ENCODE results near the gene PTPRN2.

PTPRN2 gene

DNA sequence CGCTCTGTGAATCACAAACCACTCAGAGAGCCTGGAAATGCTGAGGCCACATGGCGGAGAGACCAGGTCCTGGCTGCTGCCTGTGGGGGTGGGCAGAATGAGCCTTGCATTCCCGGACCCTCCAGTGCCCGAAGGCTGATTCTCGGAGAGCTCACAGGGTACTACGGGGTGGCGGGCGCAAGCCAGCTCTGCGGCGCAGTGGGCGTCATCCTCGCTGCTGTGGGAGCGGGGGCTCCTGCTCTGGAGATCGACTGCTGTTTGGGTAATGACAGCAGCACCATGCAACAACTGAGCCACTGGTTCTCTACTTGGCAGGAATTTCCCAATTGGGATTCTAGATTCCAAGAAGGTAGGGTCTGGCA, 108.0 kb downstream of the PTPRN2 start:
- Histone ChIP-seq H3K27ac (replicated peaks; ENCODE audit: low read length) (no peak overlapping the region), H3K79me1 (ENCODE audit: low read depth, low read length) (no peaks in the 10 kb centered on the region), H3K18ac (ENCODE audit: low read length) (no peak overlapping the region), H3K9ac (ENCODE audit: low read depth, low read length, poor library complexity) (no peak overlapping the region), H2BK120ac (ENCODE audit: low read depth, low read length) (no peak overlapping the region), H2BK12ac (ENCODE audit: low read length) (no peak overlapping the region), H3K14ac (ENCODE audit: low read length) (peak overlapping the region; percentile 47), H3K27me3 (ENCODE audit: control insufficient read depth in 3 of 3, insufficient read depth in 3 of 3, low read depth in 1 of 3, low read length in 3 of 3) (no peaks in the 10 kb centered on the region), H3K4ac (ENCODE audit: low read length) (no peak overlapping the region), H3K9me3 (replicated peaks in 1 of 2; ENCODE audit: control insufficient read depth in 2 of 2, insufficient read depth in 1 of 2, low read depth in 1 of 2, low read length in 2 of 2) (peaks cover 0 to 4% of the 10 kb centered on the region in 2 donors), H2BK5ac (ENCODE audit: low read length) (no peak overlapping the region), H3K23ac (ENCODE audit: low read depth, low read length, poor library complexity) (no peak overlapping the region), H3K4me2 (ENCODE audit: insufficient read depth, low read length, poor library complexity, severe bottlenecking) (no peak overlapping the region), H2BK15ac (ENCODE audit: low read length) (no peak overlapping the region), H4K8ac (ENCODE audit: low read depth, low read length) (no peak overlapping the region), H3K36me3 (replicated peaks in 1 of 2; ENCODE audit: control insufficient read depth in 2 of 2, insufficient read depth in 2 of 2, low read length in 2 of 2) (no peaks in the 10 kb centered on the region), H3K4me3 (ENCODE audit: low read length in 2 of 2) (no peak overlapping the region), H2AK5ac (ENCODE audit: low read depth, low read length) (peak overlapping the region; percentile 56), H2AFZ (ENCODE audit: low read length) (no peak overlapping the region), H3K4me1 (ENCODE audit: control insufficient read depth in 2 of 2, insufficient read depth in 1 of 2, low read depth in 1 of 2, low read length in 2 of 2) (no peaks in the 10 kb centered on the region), H4K91ac (ENCODE audit: low read depth, low read length, poor library complexity) (no peak overlapping the region)
- DNase-seq (ENCODE audit: low spot score) = no peak
- WGBS, 2 donors (ENCODE audit: extremely low coverage in 2 of 2, insufficient read length in 2 of 2, insufficient replicate concordance in 1 of 2) = no CpG with 5 or more reads among the region's 14 CpGs

DNA sequence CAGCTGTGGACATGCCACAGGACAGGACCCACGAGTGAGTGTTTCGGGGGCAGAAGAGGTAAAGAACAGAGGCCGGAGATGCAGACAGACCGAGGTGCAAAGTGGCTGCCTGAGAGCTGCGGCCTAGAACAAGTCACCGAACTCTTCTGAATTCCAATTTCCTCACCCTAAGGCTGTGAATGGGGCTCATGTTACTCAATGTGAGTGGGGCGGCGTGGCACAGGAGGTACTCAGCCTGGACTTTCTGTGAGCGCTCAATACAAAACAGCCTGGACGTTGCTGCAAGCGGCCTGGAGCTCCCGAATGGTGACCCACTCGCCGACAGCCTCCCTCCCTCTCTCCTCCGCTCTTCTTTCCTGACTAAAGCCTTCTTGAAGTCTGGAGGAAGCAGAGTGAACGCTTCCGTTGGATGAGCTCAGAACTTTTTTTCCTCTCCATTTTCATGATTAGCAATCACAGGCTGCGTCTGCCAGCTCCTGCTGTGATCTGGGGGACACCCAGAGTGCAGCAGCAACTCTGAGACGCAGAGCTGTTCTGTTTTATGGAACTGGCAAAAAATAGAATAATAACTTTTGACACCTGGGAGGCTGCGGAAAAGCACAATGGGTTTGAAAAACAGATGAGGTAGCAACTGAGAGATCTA, 108.5 kb downstream of the PTPRN2 start:
- no peaks in the 10 kb centered on the region for H3K36me3 ChIP-seq (replicated peaks in 1 of 2; ENCODE audit: control insufficient read depth in 2 of 2, insufficient read depth in 2 of 2, low read length in 2 of 2)
- no peak overlapping the region for H2BK15ac ChIP-seq (ENCODE audit: low read length)
- no peaks in the 10 kb centered on the region for H3K27me3 ChIP-seq (ENCODE audit: control insufficient read depth in 3 of 3, insufficient read depth in 3 of 3, low read depth in 1 of 3, low read length in 3 of 3)
- peak overlapping the region; percentile 22 for H3K9ac ChIP-seq (ENCODE audit: low read depth, low read length, poor library complexity)
- no peak overlapping the region for H2BK5ac ChIP-seq (ENCODE audit: low read length)
- H4K8ac ChIP-seq (ENCODE audit: low read depth, low read length) = no peak overlapping the region
- no CpG with 5 or more reads among the region's 20 CpGs for WGBS, 2 donors (ENCODE audit: extremely low coverage in 2 of 2, insufficient read length in 2 of 2, insufficient replicate concordance in 1 of 2)
- H3K23ac ChIP-seq (ENCODE audit: low read depth, low read length, poor library complexity) = no peak overlapping the region
- H3K27ac ChIP-seq (replicated peaks; ENCODE audit: low read length) = no peak overlapping the region
- no peak overlapping the region for H2AFZ ChIP-seq (ENCODE audit: low read length)
- no peak overlapping the region for H3K4me2 ChIP-seq (ENCODE audit: insufficient read depth, low read length, poor library complexity, severe bottlenecking)
- no peak for DNase-seq (ENCODE audit: low spot score)
- no peaks in the 10 kb centered on the region for H3K79me1 ChIP-seq (ENCODE audit: low read depth, low read length)
- H3K4me3 ChIP-seq (ENCODE audit: low read length in 2 of 2) = no peak overlapping the region
- H2BK12ac ChIP-seq (ENCODE audit: low read length) = no peak overlapping the region
- H3K14ac ChIP-seq (ENCODE audit: low read length) = no peak overlapping the region
- H4K91ac ChIP-seq (ENCODE audit: low read depth, low read length, poor library complexity) = no peak overlapping the region
- H3K18ac ChIP-seq (ENCODE audit: low read length) = no peak overlapping the region
- H3K4me1 ChIP-seq (ENCODE audit: control insufficient read depth in 2 of 2, insufficient read depth in 1 of 2, low read depth in 1 of 2, low read length in 2 of 2) = no peaks in the 10 kb centered on the region
- H2BK120ac ChIP-seq (ENCODE audit: low read depth, low read length) = no peak overlapping the region
- H3K4ac ChIP-seq (ENCODE audit: low read length) = no peak overlapping the region
- H2AK5ac ChIP-seq (ENCODE audit: low read depth, low read length) = peak overlapping the region; percentile 56
- H3K9me3 ChIP-seq (replicated peaks in 1 of 2; ENCODE audit: control insufficient read depth in 2 of 2, insufficient read depth in 1 of 2, low read depth in 1 of 2, low read length in 2 of 2) = peaks cover 0 to 4% of the 10 kb centered on the region in 2 donors

DNA sequence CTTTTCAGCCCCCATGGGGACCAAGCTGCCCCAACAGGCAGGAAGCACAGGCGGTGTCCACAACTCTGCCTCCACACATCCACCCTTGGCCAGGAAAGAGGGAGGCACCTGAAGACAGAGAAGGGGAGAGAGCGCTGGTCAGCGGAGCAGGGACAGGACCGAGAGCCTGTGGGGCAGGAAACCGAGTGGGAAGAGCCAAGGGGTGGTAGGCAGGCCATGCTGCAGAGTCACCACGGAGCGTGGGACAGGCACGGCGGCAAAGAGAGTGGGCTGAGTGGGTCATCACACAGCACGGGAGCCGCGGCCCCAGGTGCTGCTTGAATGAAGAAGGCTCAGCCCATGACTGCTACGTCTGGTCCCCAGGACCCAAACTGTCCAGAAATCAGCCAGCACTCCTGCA, 109.8 kb downstream of the PTPRN2 start:
- no CpG with 5 or more reads among the region's 13 CpGs for WGBS, 2 donors (ENCODE audit: extremely low coverage in 2 of 2, insufficient read length in 2 of 2, insufficient replicate concordance in 1 of 2)
- Histone ChIP-seq H2BK15ac (ENCODE audit: low read length) (peak overlapping the region; percentile 44), H4K91ac (ENCODE audit: low read depth, low read length, poor library complexity) (no peak overlapping the region), H3K4ac (ENCODE audit: low read length) (peak overlapping the region; percentile 44), H3K18ac (ENCODE audit: low read length) (peak overlapping the region; percentile 87), H2AK5ac (ENCODE audit: low read depth, low read length) (peak overlapping the region; percentile 67), H2BK120ac (ENCODE audit: low read depth, low read length) (peak overlapping the region; percentile 39), H4K8ac (ENCODE audit: low read depth, low read length) (no peak overlapping the region), H3K9ac (ENCODE audit: low read depth, low read length, poor library complexity) (peak overlapping the region; percentile 32), H3K4me2 (ENCODE audit: insufficient read depth, low read length, poor library complexity, severe bottlenecking) (no peak overlapping the region), H3K36me3 (replicated peaks in 1 of 2; ENCODE audit: control insufficient read depth in 2 of 2, insufficient read depth in 2 of 2, low read length in 2 of 2) (no peaks in the 10 kb centered on the region), H3K27me3 (ENCODE audit: control insufficient read depth in 3 of 3, insufficient read depth in 3 of 3, low read depth in 1 of 3, low read length in 3 of 3) (no peaks in the 10 kb centered on the region), H3K14ac (ENCODE audit: low read length) (peak overlapping the region; percentile 97), H3K9me3 (replicated peaks in 1 of 2; ENCODE audit: control insufficient read depth in 2 of 2, insufficient read depth in 1 of 2, low read depth in 1 of 2, low read length in 2 of 2) (peaks cover 0 to 4% of the 10 kb centered on the region in 2 donors), H2BK5ac (ENCODE audit: low read length) (no peak overlapping the region), H2BK12ac (ENCODE audit: low read length) (peak overlapping the region; percentile 63), H3K23ac (ENCODE audit: low read depth, low read length, poor library complexity) (peak overlapping the region; percentile 92), H3K27ac (replicated peaks; ENCODE audit: low read length) (no peak overlapping the region), H3K4me3 (ENCODE audit: low read length in 2 of 2) (no peak overlapping the region), H3K79me1 (ENCODE audit: low read depth, low read length) (no peaks in the 10 kb centered on the region), H2AFZ (ENCODE audit: low read length) (no peak overlapping the region), H3K4me1 (ENCODE audit: control insufficient read depth in 2 of 2, insufficient read depth in 1 of 2, low read depth in 1 of 2, low read length in 2 of 2) (peaks cover 2 to 8% of the 10 kb centered on the region in 2 donors)
- DNase-seq (ENCODE audit: low spot score) = no peak

DNA sequence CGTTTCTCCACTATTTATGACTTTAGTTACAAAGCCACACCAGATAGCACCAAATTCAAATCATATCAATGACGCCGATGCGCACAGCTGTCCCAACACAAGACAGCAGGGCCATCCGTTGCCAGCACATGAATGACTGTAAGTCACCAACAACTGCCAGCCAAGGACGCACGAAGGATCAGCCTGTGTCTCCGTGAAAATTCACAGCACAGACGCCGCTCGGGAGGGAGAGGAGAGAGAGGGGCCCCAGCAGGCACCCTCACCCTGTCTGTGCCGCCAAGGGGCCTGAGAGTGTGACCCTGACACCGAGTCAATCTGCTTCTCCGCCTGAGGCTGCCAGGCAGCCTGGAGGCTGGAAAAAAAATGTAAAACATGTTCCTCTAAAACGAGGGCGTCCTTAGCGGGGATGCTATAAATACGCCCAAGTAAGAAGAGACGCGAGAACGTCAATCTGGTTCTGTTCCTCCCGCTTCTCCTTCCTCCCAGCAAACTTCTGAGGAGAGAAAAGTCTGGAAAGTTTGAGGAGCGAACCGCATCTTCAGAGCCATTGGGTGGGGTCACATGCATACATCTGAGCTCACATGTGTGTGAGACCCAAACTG, 111.2 kb downstream of the PTPRN2 start:
- H2BK12ac ChIP-seq (ENCODE audit: low read length) = no peak overlapping the region
- no peak overlapping the region for H2BK15ac ChIP-seq (ENCODE audit: low read length)
- H3K14ac ChIP-seq (ENCODE audit: low read length) = no peak overlapping the region
- no peak overlapping the region for H3K4me3 ChIP-seq (ENCODE audit: low read length in 2 of 2)
- H3K4ac ChIP-seq (ENCODE audit: low read length) = no peak overlapping the region
- no peak overlapping the region for H2AFZ ChIP-seq (ENCODE audit: low read length)
- peak overlapping the region; percentile 78 for H3K18ac ChIP-seq (ENCODE audit: low read length)
- H4K91ac ChIP-seq (ENCODE audit: low read depth, low read length, poor library complexity) = no peak overlapping the region
- H3K9me3 ChIP-seq (replicated peaks in 1 of 2; ENCODE audit: control insufficient read depth in 2 of 2, insufficient read depth in 1 of 2, low read depth in 1 of 2, low read length in 2 of 2) = peaks cover 0 to 4% of the 10 kb centered on the region in 2 donors
- H3K23ac ChIP-seq (ENCODE audit: low read depth, low read length, poor library complexity) = no peak overlapping the region
- H3K27me3 ChIP-seq (ENCODE audit: control insufficient read depth in 3 of 3, insufficient read depth in 3 of 3, low read depth in 1 of 3, low read length in 3 of 3) = no peaks in the 10 kb centered on the region
- peaks cover 2 to 9% of the 10 kb centered on the region in 2 donors for H3K4me1 ChIP-seq (ENCODE audit: control insufficient read depth in 2 of 2, insufficient read depth in 1 of 2, low read depth in 1 of 2, low read length in 2 of 2)
- no peak for DNase-seq (ENCODE audit: low spot score)
- no peaks in the 10 kb centered on the region for H3K36me3 ChIP-seq (replicated peaks in 1 of 2; ENCODE audit: control insufficient read depth in 2 of 2, insufficient read depth in 2 of 2, low read length in 2 of 2)
- no peak overlapping the region for H2BK120ac ChIP-seq (ENCODE audit: low read depth, low read length)
- H3K27ac ChIP-seq (replicated peaks; ENCODE audit: low read length) = no peak overlapping the region
- H2AK5ac ChIP-seq (ENCODE audit: low read depth, low read length) = no peak overlapping the region
- no CpG with 5 or more reads among the region's 24 CpGs for WGBS, 2 donors (ENCODE audit: extremely low coverage in 2 of 2, insufficient read length in 2 of 2, insufficient replicate concordance in 1 of 2)
- H3K9ac ChIP-seq (ENCODE audit: low read depth, low read length, poor library complexity) = no peak overlapping the region
- no peak overlapping the region for H2BK5ac ChIP-seq (ENCODE audit: low read length)
- H3K4me2 ChIP-seq (ENCODE audit: insufficient read depth, low read length, poor library complexity, severe bottlenecking) = no peak overlapping the region
- no peak overlapping the region for H4K8ac ChIP-seq (ENCODE audit: low read depth, low read length)
- no peaks in the 10 kb centered on the region for H3K79me1 ChIP-seq (ENCODE audit: low read depth, low read length)
